ENCODE measurements around the gene GALNT10. TPM values are rescaled to one million over a fixed set of nuclear protein-coding genes. Genes with fewer than 3 reads are reported as not detected.
A peak's percentile ranks its signal among the peaks of the same experiment; 100 is the strongest.

Gene GALNT10
- total RNA-seq, 1 experiment from 2014 or later: 22.9 TPM

DNA sequence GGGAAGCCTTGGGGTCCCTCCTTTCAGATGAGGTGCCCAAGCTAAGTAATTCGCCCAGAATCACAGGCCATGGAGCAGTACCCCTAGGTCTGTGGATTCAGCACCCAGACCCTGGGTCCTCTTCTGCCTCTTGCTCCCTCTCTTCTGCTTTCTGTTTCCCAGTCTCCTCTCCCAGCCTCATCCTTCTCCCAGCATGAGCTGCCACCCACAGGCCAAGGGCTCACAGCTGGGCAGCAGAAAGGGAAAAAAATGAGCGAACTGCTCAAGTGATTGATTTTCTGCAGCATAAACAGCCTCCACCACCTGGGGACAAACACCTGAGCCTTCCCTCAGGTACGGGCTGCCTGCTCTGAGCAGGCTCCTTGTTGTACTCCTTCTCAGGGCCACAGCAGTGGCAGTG lies 141.4 kb downstream of the GALNT10 start:
- ChIA-PET POLR2A (no interaction called here), CTCF (no interaction called here)
- H3K4me1 Mint-ChIP-seq: no peaks in the 10 kb centered on the region
- H3K9me3 Mint-ChIP-seq: no peaks in the 10 kb centered on the region
- DNase-seq (ENCODE audit: low spot score) (no peak), ATAC-seq (no peak)
- TF ChIP-seq TEAD1 (CRISPR knock-in tag; IDR thresholded peaks at IDR 0.05) (no peak), PRDM15 (CRISPR knock-in tag; IDR thresholded peaks at IDR 0.05) (no peak), NFATC4 (CRISPR knock-in tag; IDR thresholded peaks at IDR 0.05) (no peak), ELF4 (CRISPR knock-in tag; IDR thresholded peaks at IDR 0.05; ENCODE audit: low read depth) (no peak), E2F4 (CRISPR knock-in tag; IDR thresholded peaks at IDR 0.05; ENCODE audit: borderline replicate concordance, low read depth) (no peak), TEAD4 (CRISPR knock-in tag; IDR thresholded peaks at IDR 0.05) (no peak), CDX4 (CRISPR knock-in tag; IDR thresholded peaks at IDR 0.05; ENCODE audit: borderline replicate concordance) (no peak), NFYB (CRISPR knock-in tag; conservative IDR thresholded peaks at IDR 0.05; ENCODE audit: low read depth) (no peak), OVOL2 (CRISPR knock-in tag; IDR thresholded peaks at IDR 0.05; ENCODE audit: borderline replicate concordance) (no peak), E2F1 (CRISPR knock-in tag; IDR thresholded peaks at IDR 0.05) (no peak), FOXP1 (CRISPR knock-in tag; IDR thresholded peaks at IDR 0.05; ENCODE audit: borderline replicate concordance) (no peak), NR3C1 (CRISPR knock-in tag; conservative IDR thresholded peaks at IDR 0.05; ENCODE audit: low read depth) (no peak), NR2C2 (CRISPR knock-in tag; IDR thresholded peaks at IDR 0.05) (no peak), CREB1 (CRISPR knock-in tag; IDR thresholded peaks at IDR 0.05) (no peak), FOXP4 (CRISPR knock-in tag; IDR thresholded peaks at IDR 0.05) (no peak)
- H3K27ac Mint-ChIP-seq: no peak overlapping the region
- H3K36me3 Mint-ChIP-seq: no peaks in the 10 kb centered on the region
- no peaks in the 10 kb centered on the region for H3K27me3 Mint-ChIP-seq (ENCODE audit: low read depth)
- H3K4me3 Mint-ChIP-seq: no peak overlapping the region

DNA sequence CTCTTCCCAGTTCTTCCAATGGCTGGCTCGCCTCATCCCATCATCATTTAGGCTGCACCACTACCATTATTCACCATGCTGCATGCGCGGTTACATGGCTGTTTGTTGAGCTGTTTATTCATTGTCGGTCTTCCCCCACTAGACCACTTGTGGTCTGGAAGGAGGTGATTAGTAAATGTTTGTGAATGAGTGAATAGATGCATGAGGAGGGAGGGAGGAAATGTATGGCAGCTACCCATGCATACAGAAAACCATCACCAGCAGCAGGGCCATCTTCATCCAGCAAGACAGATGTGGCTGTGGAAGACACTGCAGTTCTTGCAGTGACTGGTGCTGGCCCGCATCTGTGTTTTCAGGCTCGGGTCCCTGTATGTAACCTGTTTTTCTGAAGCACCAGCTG lies 141.9 kb downstream of the GALNT10 start:
- no peak for DNase-seq (ENCODE audit: low spot score)
- Mint-ChIP-seq H3K27ac (peak overlapping the region; percentile 2; the same call in 1 of the 2 replicates), H3K9me3 (peaks cover under 1% of the 10 kb centered on the region; the same call in 1 of the 2 replicates), H3K27me3 (ENCODE audit: low read depth) (no peaks in the 10 kb centered on the region), H3K4me3 (no peak overlapping the region), H3K36me3 (no peaks in the 10 kb centered on the region), H3K4me1 (no peaks in the 10 kb centered on the region)
- ChIA-PET POLR2A (no interaction called here), CTCF (no interaction called here)
- ATAC-seq: no peak
- TF ChIP-seq NFE2L1 (CRISPR knock-in tag; IDR thresholded peaks at IDR 0.05) (no peak), E2F4 (CRISPR knock-in tag; IDR thresholded peaks at IDR 0.05; ENCODE audit: borderline replicate concordance, low read depth) (no peak), EMX1 (CRISPR knock-in tag; IDR thresholded peaks at IDR 0.05) (no peak), ZNF138 (CRISPR knock-in tag; conservative IDR thresholded peaks at IDR 0.05) (no peak), TP53 (CRISPR knock-in tag; IDR thresholded peaks at IDR 0.05) (no peak), ZSCAN18 (CRISPR knock-in tag; IDR thresholded peaks at IDR 0.05) (no peak), SOX15 (CRISPR knock-in tag; IDR thresholded peaks at IDR 0.05) (no peak), ATF1 (CRISPR knock-in tag; IDR thresholded peaks at IDR 0.05) (no peak), GTF2I (CRISPR knock-in tag; conservative IDR thresholded peaks at IDR 0.05) (no peak)
- TF ChIP-seq, protein P1, sequence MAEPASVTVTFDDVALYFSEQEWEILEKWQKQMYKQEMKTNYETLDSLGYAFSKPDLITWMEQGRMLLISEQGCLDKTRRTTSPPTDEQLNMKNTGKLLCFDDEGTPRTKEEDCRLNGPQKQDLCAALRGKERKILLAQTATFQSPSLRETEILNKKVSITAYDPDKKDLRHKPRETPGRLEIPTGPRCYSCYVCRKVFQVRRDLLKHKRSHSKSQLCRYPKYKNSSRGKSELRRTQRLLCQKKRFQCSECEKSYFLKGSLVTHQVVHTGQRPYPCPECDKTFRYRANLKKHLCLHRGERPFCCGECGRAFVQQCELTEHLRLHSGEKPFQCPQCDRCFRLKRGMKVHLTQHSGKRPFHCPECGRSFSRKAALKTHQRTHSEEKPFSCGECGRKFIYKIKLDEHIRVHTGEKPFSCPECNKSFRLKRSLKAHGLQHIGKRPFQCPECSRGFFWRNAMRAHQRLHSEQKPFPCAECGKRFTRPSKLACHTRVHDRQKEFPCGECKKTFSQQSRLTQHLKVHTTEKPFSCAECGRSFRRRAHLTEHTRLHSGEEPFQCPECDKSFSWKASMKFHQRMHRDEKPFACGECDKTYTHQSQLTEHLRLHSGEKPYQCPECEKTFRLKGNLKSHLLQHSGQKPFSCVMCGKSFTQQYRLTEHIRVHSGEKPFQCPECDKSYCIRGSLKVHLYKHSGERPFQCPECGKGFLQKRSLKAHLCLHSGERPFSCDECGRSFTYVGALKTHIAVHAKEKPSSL (CRISPR knock-in tag; conservative IDR thresholded peaks at IDR 0.05): no peak

Measured in WTC11 (cell line).